Measurements from ENCODE around the gene IL17RD.
A peak's percentile ranks its signal among the peaks of the same experiment; 100 is the strongest.

The IL17RD gene

GRCh38 chr3:57164657-57165573 is at the start of gene IL17RD:
Gene IL17RD (minus strand): TSS chr3:57165353. CDS start chr3:57165286, 67 bp downstream.
- peak; percentile 85 for DNase-seq

- DNase-seq = no peak
These were observed 41.3 kb upstream of the IL17RD start for GRCh38 chr3:57206423-57206822.

- no peak for DNase-seq
These were observed 34.7 kb upstream of the IL17RD start, which contains the start of gene HESX1 for GRCh38 chr3:57199895-57200297. Gene HESX1 (minus strand): TSS chr3:57199978. CDS start chr3:57199918, 60 bp downstream.

GRCh38 chr3:57194641-57195040 is 29.5 kb upstream of the IL17RD start:
- DNase-seq = no peak

- DNase-seq = no peak
These were observed 26.9 kb upstream of the IL17RD start for GRCh38 chr3:57192028-57192427.

GRCh38 chr3:57184526-57184925 is 19.4 kb upstream of the IL17RD start:
- no peak for DNase-seq

- DNase-seq = no peak
These were observed 14.6 kb upstream of the IL17RD start for GRCh38 chr3:57179580-57180410.

- no peak for DNase-seq
These were observed 10.9 kb upstream of the IL17RD start for GRCh38 chr3:57176045-57176444.

GRCh38 chr3:57173687-57174086 is 8.5 kb upstream of the IL17RD start:
- no peak for DNase-seq

GRCh38 chr3:57170946-57171345 is 5.8 kb upstream of the IL17RD start:
- DNase-seq = no peak

- peak; percentile 87 for DNase-seq
These were observed 4.9 kb upstream of the IL17RD start for GRCh38 chr3:57169872-57170623.

GRCh38 chr3:57169108-57169507 is 4.0 kb upstream of the IL17RD start:
- DNase-seq = no peak

GRCh38 chr3:57168151-57168550 is 3.0 kb upstream of the IL17RD start:
- no peak for DNase-seq

GRCh38 chr3:57166660-57167059 is 1.5 kb upstream of the IL17RD start:
- no peak for DNase-seq

GRCh38 chr3:57165641-57166040 is 488 bp upstream of the IL17RD start:
- no peak for DNase-seq

- peak; percentile 58 for DNase-seq
These were observed 916 bp downstream of the IL17RD start for GRCh38 chr3:57164217-57164656.

GRCh38 chr3:57163751-57164150 is 1.4 kb downstream of the IL17RD start:
- no peak for DNase-seq

- no peak for DNase-seq
These were observed 3.2 kb downstream of the IL17RD start for GRCh38 chr3:57161915-57162314.

GRCh38 chr3:57160765-57161538 is 4.2 kb downstream of the IL17RD start:
- DNase-seq = no peak

GRCh38 chr3:57160076-57160764 is 4.9 kb downstream of the IL17RD start:
- DNase-seq = no peak
